Panc1 (cell line): ENCODE data around the gene CALB2.

Experiments
- CTCF ChIP-seq: fragments of 450-650 bp; IDR thresholded peaks from 2 replicates; pipeline ENCODE4 v1.5.1; 2017; ENCODE audit warnings: mild to moderate bottlenecking
- POLR2AphosphoS5 ChIP-seq: IDR thresholded peaks from 2 replicates; pipeline ENCODE4 v1.6.1; 2012; ENCODE audit warnings: mild to moderate bottlenecking, low read depth, low read length, moderate library complexity
- TF ChIP-seq, protein P1 (sequence below), 2 experiments: IDR thresholded peaks; 2 replicates each; pipeline ENCODE4 v1.6.1; 2011 to 2012; ENCODE audit warnings: low read depth in 2 of 2, control low read depth in 1 of 2, low read length in 1 of 2, mild to moderate bottlenecking in 1 of 2, moderate library complexity in 1 of 2; ENCODE audit not compliant: insufficient read depth in 1 of 2

- no peak for TF ChIP-seq CTCF
- TF ChIP-seq, protein P1, sequence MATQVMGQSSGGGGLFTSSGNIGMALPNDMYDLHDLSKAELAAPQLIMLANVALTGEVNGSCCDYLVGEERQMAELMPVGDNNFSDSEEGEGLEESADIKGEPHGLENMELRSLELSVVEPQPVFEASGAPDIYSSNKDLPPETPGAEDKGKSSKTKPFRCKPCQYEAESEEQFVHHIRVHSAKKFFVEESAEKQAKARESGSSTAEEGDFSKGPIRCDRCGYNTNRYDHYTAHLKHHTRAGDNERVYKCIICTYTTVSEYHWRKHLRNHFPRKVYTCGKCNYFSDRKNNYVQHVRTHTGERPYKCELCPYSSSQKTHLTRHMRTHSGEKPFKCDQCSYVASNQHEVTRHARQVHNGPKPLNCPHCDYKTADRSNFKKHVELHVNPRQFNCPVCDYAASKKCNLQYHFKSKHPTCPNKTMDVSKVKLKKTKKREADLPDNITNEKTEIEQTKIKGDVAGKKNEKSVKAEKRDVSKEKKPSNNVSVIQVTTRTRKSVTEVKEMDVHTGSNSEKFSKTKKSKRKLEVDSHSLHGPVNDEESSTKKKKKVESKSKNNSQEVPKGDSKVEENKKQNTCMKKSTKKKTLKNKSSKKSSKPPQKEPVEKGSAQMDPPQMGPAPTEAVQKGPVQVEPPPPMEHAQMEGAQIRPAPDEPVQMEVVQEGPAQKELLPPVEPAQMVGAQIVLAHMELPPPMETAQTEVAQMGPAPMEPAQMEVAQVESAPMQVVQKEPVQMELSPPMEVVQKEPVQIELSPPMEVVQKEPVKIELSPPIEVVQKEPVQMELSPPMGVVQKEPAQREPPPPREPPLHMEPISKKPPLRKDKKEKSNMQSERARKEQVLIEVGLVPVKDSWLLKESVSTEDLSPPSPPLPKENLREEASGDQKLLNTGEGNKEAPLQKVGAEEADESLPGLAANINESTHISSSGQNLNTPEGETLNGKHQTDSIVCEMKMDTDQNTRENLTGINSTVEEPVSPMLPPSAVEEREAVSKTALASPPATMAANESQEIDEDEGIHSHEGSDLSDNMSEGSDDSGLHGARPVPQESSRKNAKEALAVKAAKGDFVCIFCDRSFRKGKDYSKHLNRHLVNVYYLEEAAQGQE (IDR thresholded peaks at IDR 0.05; ENCODE audit: insufficient read depth in 1 of 2, low read depth in 2 of 2, low read length in 1 of 2) = no peak
- TF ChIP-seq POLR2AphosphoS5 = no peak
Observed at GRCh38 chr16:71328151-71328550, 30.4 kb upstream of the CALB2 start.
